Left ventricle myocardium superior (tissue), 1 donor: ENCODE data around the gene PALMD. TPM values are rescaled to one million over a fixed set of nuclear protein-coding genes. Genes with fewer than 3 reads are reported as not detected.

Experiments used
- ATAC-seq: fragments of 200-7000 bp; cut with Tn5 transposase; one replicate; pipeline ENCODE4 v1.9.1; 2020; ENCODE audit warnings: mild to moderate bottlenecking, moderate library complexity
- DNase-seq: peaks from one replicate; pipeline ENCODE4 v3.0.0-alpha.2; 2020
- intact Hi-C: fragments of 100-400 bp; cut with micrococcal nuclease; formaldehyde crosslinking; loops from one replicate; pipeline ENCODE4 v1.11.0; 2022
- total RNA-seq: library from RNA; stranded (reverse); fragmentation: NEBNext Ultra II Directional; extraction: Animal tissue kit (Norgen Biotek cat#: 25700); gene quantifications from one replicate; pipeline ENCODE4 v1.2.1, GENCODE V29; 2021
- donor health status: DM: no; HTN: yes; CAD: no; lungs with severe emphysema.

The PALMD gene
- total RNA-seq, 1 donor from 2014 or later, result 115 TPM

GRCh38 chr1:99655376-99655775 is 9.5 kb downstream of the PALMD start:
- intact Hi-C loops, result no loop called here
- DNase-seq (no peak), ATAC-seq (no peak)

GRCh38 chr1:99656701-99657100 is 10.8 kb downstream of the PALMD start:
- no peak for DNase-seq
- intact Hi-C loops, result no loop called here
- no peak for ATAC-seq

- peak; percentile 32 for ATAC-seq
- DNase-seq, result no peak
- intact Hi-C loops, result no loop called here
Measured at GRCh38 chr1:99657213-99658030, 11.5 kb downstream of the PALMD start.

- DNase-seq, result no peak
- intact Hi-C loops, result no loop called here
- no peak for ATAC-seq
Measured at GRCh38 chr1:99658031-99658290, 12.0 kb downstream of the PALMD start.

- ATAC-seq, result peak; percentile 75
Measured at GRCh38 chr1:99659755-99660210, 13.9 kb downstream of the PALMD start.

GRCh38 chr1:99660496-99660895 is 14.6 kb downstream of the PALMD start:
- DNase-seq (no peak), ATAC-seq (no peak)
- intact Hi-C loops, result no loop called here

More at GRCh38 chr1:99659755-99660210, 13.9 kb downstream of the PALMD start:
- DNase-seq, result no peak
- intact Hi-C loops, result no loop called here

GRCh38 chr1:99661780-99662179 is 15.9 kb downstream of the PALMD start:
- ATAC-seq, result peak; percentile 12
- intact Hi-C loops, result no loop called here
- no peak for DNase-seq

GRCh38 chr1:99662539-99663080 is 16.7 kb downstream of the PALMD start:
- intact Hi-C loops, result no loop called here
- DNase-seq, result peak; percentile 75

GRCh38 chr1:99663501-99663900 is 17.6 kb downstream of the PALMD start:
- no peak for DNase-seq

More at GRCh38 chr1:99662539-99663080, 16.7 kb downstream of the PALMD start:
- peak; percentile 84 for ATAC-seq

GRCh38 chr1:99665212-99665611 is 19.3 kb downstream of the PALMD start:
- no peak for DNase-seq
- intact Hi-C loops, result no loop called here

More at GRCh38 chr1:99663501-99663900, 17.6 kb downstream of the PALMD start:
- intact Hi-C loops, result no loop called here
- no peak for ATAC-seq

GRCh38 chr1:99669376-99669775 is 23.5 kb downstream of the PALMD start:
- intact Hi-C loops, result no loop called here
- DNase-seq (no peak), ATAC-seq (no peak)

More at GRCh38 chr1:99665212-99665611, 19.3 kb downstream of the PALMD start:
- ATAC-seq, result no peak

- ATAC-seq (peak; percentile 4), DNase-seq (no peak)
- intact Hi-C loops, result no loop called here
Measured at GRCh38 chr1:99669821-99670220, 23.9 kb downstream of the PALMD start.

GRCh38 chr1:99670583-99670982 is 24.7 kb downstream of the PALMD start:
- ATAC-seq, result peak; percentile 37
- intact Hi-C loops, result no loop called here
- DNase-seq, result no peak

GRCh38 chr1:99672038-99672437 is 26.1 kb downstream of the PALMD start:
- no peak for DNase-seq
- intact Hi-C loops, result no loop called here
- no peak for ATAC-seq

GRCh38 chr1:99672530-99673213 is 26.8 kb downstream of the PALMD start:
- DNase-seq, result peak; percentile 47
- intact Hi-C loops, result no loop called here
- peak; percentile 84 for ATAC-seq

GRCh38 chr1:99673315-99673714 is 27.4 kb downstream of the PALMD start:
- intact Hi-C loops, result no loop called here
- DNase-seq (no peak), ATAC-seq (no peak)

- intact Hi-C loops, result no loop called here
- DNase-seq (no peak), ATAC-seq (no peak)
Measured at GRCh38 chr1:99674115-99675064, 28.5 kb downstream of the PALMD start.

- DNase-seq, result no peak
- ATAC-seq, result peak; percentile 44
- intact Hi-C loops, result no loop called here
Measured at GRCh38 chr1:99675292-99675691, 29.4 kb downstream of the PALMD start.

GRCh38 chr1:99675994-99676393 is 30.1 kb downstream of the PALMD start:
- intact Hi-C loops, result no loop called here

More at GRCh38 chr1:99675994-99676393, 30.1 kb downstream of the PALMD start:
- no peak for DNase-seq
- ATAC-seq, result peak; percentile 14
